Liver (tissue), 9 donors: ENCODE measurements around the gene CCR4. TPM values are rescaled to one million over a fixed set of nuclear protein-coding genes. Genes with fewer than 3 reads are reported as not detected.

Experiments used
- DNase-seq: peaks from one replicate; pipeline ENCODE4 v3.0.0-alpha.2; 2017; ENCODE audit warnings: low spot score
- H3K27ac ChIP-seq, 2 donors: one replicate each; pipeline ENCODE4 v1.7.0; 2013; ENCODE audit warnings: inconsistent platforms in 2 of 2, low read length in 2 of 2, control low read depth in 1 of 2, low read depth in 1 of 2, mild to moderate bottlenecking in 1 of 2
- H3K27me3 ChIP-seq, 4 donors: one replicate each; pipeline versions ENCODE4 v1.6.1 to v1.7.0; 2013; ENCODE audit warnings: low read length in 3 of 4, inconsistent platforms in 1 of 4, mild to moderate bottlenecking in 1 of 4, moderate library complexity in 1 of 4; ENCODE audit not compliant: control insufficient read depth in 4 of 4, insufficient read depth in 4 of 4
- H3K36me3 ChIP-seq, 4 donors: one replicate each; pipeline versions ENCODE4 v1.6.1 to v1.7.0; 2013; ENCODE audit warnings: low read length in 3 of 4, mild to moderate bottlenecking in 3 of 4, low read depth in 1 of 4, moderate library complexity in 1 of 4; ENCODE audit not compliant: control insufficient read depth in 4 of 4, insufficient read depth in 3 of 4
- H3K4me1 ChIP-seq, 4 donors: one replicate each; pipeline versions ENCODE4 v1.6.1 to v1.7.0; 2013; ENCODE audit warnings: low read length in 3 of 4, mild to moderate bottlenecking in 3 of 4, moderate library complexity in 1 of 4; ENCODE audit not compliant: control insufficient read depth in 4 of 4, insufficient read depth in 4 of 4
- H3K4me3 ChIP-seq, 3 donors: one replicate each; pipeline versions ENCODE4 v1.6.1 to v1.7.0; 2013; ENCODE audit warnings: low read length in 3 of 3, control low read depth in 1 of 3, low read depth in 1 of 3, mild to moderate bottlenecking in 1 of 3
- H3K9ac ChIP-seq, 2 donors: one replicate each; pipeline ENCODE4 v1.7.0; 2013; ENCODE audit warnings: low read length in 2 of 2, mild to moderate bottlenecking in 2 of 2, moderate library complexity in 2 of 2, control low read depth in 1 of 2, low read depth in 1 of 2
- H3K9me3 ChIP-seq, 4 donors: one replicate each; pipeline versions ENCODE4 v1.6.1 to v1.7.0; 2013; ENCODE audit warnings: low read length in 3 of 4; ENCODE audit not compliant: control insufficient read depth in 4 of 4
- ATF3 ChIP-seq: IDR thresholded peaks from 2 replicates; pipeline ENCODE4 v1.6.1; 2016; ENCODE audit warnings: antibody characterized with exemption
- EGR1 ChIP-seq, 2 donors: IDR thresholded peaks; 2 replicates each; pipeline ENCODE4 v1.6.1; 2016 to 2018; ENCODE audit warnings: antibody characterized with exemption in 2 of 2, low read depth in 2 of 2
- FOXA1 ChIP-seq: IDR thresholded peaks from 2 replicates; pipeline ENCODE4 v1.6.1; 2016; ENCODE audit warnings: antibody characterized with exemption
- FOXA2 ChIP-seq: IDR thresholded peaks from 2 replicates; pipeline ENCODE4 v1.6.1; 2016; ENCODE audit warnings: antibody characterized with exemption
- GABPA ChIP-seq, 2 donors: IDR thresholded peaks in 1 of 2; conservative IDR thresholded peaks in 1 of 2; 2 replicates each; pipeline ENCODE4 v1.6.1; 2016; ENCODE audit warnings: antibody characterized with exemption in 2 of 2, mild to moderate bottlenecking in 1 of 2, moderate library complexity in 1 of 2
- HNF4A ChIP-seq, 2 donors: conservative IDR thresholded peaks; 2 replicates each; pipeline ENCODE4 v1.6.1; 2016; ENCODE audit warnings: antibody characterized with exemption in 2 of 2, mild to moderate bottlenecking in 2 of 2
- HNF4G ChIP-seq: IDR thresholded peaks from 2 replicates; pipeline ENCODE4 v1.6.1; 2016; ENCODE audit warnings: antibody characterized with exemption
- JUND ChIP-seq, 2 donors: IDR thresholded peaks; 2 replicates each; pipeline ENCODE4 v1.6.1; 2016; ENCODE audit warnings: antibody characterized with exemption in 2 of 2
- MAX ChIP-seq: IDR thresholded peaks from 2 replicates; pipeline ENCODE4 v1.6.1; 2016; ENCODE audit warnings: antibody characterized with exemption
- NR2F2 ChIP-seq: IDR thresholded peaks from 2 replicates; pipeline ENCODE4 v1.6.1; 2016; ENCODE audit warnings: antibody characterized with exemption
- RAD21 ChIP-seq, 2 donors: IDR thresholded peaks; 2 replicates each; pipeline ENCODE4 v1.6.1; 2016; ENCODE audit warnings: antibody characterized with exemption in 2 of 2, mild to moderate bottlenecking in 2 of 2
- RXRA ChIP-seq, 2 donors: IDR thresholded peaks; 2 replicates each; pipeline ENCODE4 v1.6.1; 2017 to 2018; ENCODE audit warnings: antibody characterized with exemption in 2 of 2, mild to moderate bottlenecking in 1 of 2
- SP1 ChIP-seq: IDR thresholded peaks from 2 replicates; pipeline ENCODE4 v1.6.1; 2018; ENCODE audit warnings: antibody characterized with exemption, mild to moderate bottlenecking
- TAF1 ChIP-seq: conservative IDR thresholded peaks from 2 replicates; pipeline ENCODE4 v1.6.1; 2016; ENCODE audit warnings: antibody characterized with exemption, mild to moderate bottlenecking
- YY1 ChIP-seq: IDR thresholded peaks from 2 replicates; pipeline ENCODE4 v1.6.1; 2016; ENCODE audit warnings: antibody characterized with exemption, mild to moderate bottlenecking
- WGBS: extraction: QIAGEN DNeasy Blood & Tissue Kit; methylation state at CpG from one replicate; pipeline ENCODE4 v1.1.7; 2013; 5-methylcytosine and 5-hydroxymethylcytosine counted together
- polyA plus RNA-seq, 2 donors: library from polyadenylated mRNA; stranded (reverse) in 1 of 2; unstranded in 1 of 2; fragments of 200-250 nt in 1 of 2; fragments of >200 nt in 1 of 2; fragmentation: Nextera tagmentation in 1 of 2; extraction: Ambion mirVana in 1 of 2; gene quantifications; one replicate each; pipeline versions ENCODE4 v1.2.1 to v1.2.3, GENCODE V29; 2013 to 2015
- total RNA-seq, 2 donors: library from RNA; depleted of rRNA; stranded (reverse); fragments of >200 nt; gene quantifications; one replicate each; pipeline ENCODE4 v1.2.3, GENCODE V29; 2014
- TF ChIP-seq, protein P1 (sequence below): IDR thresholded peaks from 2 replicates; pipeline ENCODE4 v1.6.1; 2016; ENCODE audit warnings: antibody characterized with exemption
- TF ChIP-seq, protein P2 (sequence below): IDR thresholded peaks from 2 replicates; pipeline ENCODE4 v1.6.1; 2016; ENCODE audit warnings: antibody characterized with exemption, mild to moderate bottlenecking
- TF ChIP-seq, protein P3 (sequence below): fragments of 150-350 bp; IDR thresholded peaks from 2 replicates; pipeline ENCODE4 v1.5.1; 2017; ENCODE audit warnings: improper control_type of control experiment, low read depth, low read length; ENCODE audit not compliant: missing input control
- donor health status: healthy.
- donor health status: healthy.
- donor health status: healthy.
- donor health status: healthy.
- donor health status: healthy.

The CCR4 gene
- total and polyA plus RNA-seq, 4 donors = 0.07 to 1.0 (median 0.17) TPM

DNA sequence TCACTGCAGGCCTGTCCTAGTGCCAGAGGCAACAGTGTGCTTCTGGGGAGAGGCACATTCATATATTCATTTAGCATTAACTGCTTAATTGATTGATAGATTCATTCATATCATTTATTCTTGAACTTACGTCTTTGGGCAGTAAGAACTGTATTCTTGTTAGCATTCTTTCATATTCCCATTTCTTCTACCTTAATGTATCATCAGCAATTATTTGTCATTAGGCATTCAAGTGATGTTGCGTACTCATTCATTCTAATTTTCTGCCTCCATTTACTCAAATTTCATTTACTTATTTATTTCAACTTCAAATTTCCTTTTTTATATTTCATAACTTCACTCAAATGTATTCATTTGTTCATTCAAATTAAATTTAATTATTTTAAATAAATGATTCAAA lies 31.5 kb upstream of the CCR4 start (continued):
- TF ChIP-seq GABPA (IDR thresholded peaks at IDR 0.05 in 1 of 2, conservative IDR thresholded peaks at IDR 0.05 in 1 of 2) (no peak), MAX (no peak), FOXA2 (no peak), ATF3 (no peak), SP1 (no peak), NR2F2 (no peak)

DNA sequence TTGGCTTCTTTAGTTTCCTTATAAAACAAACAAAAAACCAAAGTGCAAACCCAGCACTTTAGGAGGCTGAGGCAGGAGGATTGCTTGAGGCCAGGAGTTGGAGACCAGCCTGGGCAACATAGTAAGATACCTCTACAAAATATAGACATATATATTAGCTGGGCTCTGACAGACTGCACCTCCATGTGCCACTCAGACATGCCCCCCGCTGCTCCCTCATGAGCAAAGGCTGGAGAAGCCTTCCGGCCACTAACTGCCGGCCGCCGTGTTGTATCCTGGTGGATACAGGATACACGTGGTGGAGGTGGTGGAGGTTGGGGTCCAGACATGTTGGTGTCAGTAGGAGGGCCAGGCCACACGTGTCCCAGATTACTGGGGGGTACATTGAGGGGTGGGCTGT lies 29.4 kb upstream of the CCR4 start:
- no peak for DNase-seq
- Histone ChIP-seq H3K27me3 (no peaks in the 10 kb centered on the region), H3K9ac (no peak overlapping the region), H3K9me3 (peaks cover 0 to 3% (median under 1%) of the 10 kb centered on the region in 4 donors), H3K27ac (no peak overlapping the region), H3K4me1 (no peaks in the 10 kb centered on the region), H3K36me3 (no peaks in the 10 kb centered on the region), H3K4me3 (no peak overlapping the region)
- TF ChIP-seq JUND (IDR thresholded peaks at IDR 0.05) (no peak), TAF1 (no peak), HNF4A (conservative IDR thresholded peaks at IDR 0.05) (no peak), GABPA (IDR thresholded peaks at IDR 0.05 in 1 of 2, conservative IDR thresholded peaks at IDR 0.05 in 1 of 2) (no peak), MAX (no peak), FOXA1 (no peak)
- TF ChIP-seq, protein P1, sequence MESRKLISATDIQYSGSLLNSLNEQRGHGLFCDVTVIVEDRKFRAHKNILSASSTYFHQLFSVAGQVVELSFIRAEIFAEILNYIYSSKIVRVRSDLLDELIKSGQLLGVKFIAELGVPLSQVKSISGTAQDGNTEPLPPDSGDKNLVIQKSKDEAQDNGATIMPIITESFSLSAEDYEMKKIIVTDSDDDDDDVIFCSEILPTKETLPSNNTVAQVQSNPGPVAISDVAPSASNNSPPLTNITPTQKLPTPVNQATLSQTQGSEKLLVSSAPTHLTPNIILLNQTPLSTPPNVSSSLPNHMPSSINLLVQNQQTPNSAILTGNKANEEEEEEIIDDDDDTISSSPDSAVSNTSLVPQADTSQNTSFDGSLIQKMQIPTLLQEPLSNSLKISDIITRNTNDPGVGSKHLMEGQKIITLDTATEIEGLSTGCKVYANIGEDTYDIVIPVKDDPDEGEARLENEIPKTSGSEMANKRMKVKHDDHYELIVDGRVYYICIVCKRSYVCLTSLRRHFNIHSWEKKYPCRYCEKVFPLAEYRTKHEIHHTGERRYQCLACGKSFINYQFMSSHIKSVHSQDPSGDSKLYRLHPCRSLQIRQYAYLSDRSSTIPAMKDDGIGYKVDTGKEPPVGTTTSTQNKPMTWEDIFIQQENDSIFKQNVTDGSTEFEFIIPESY = no peak
- TF ChIP-seq, protein P2, sequence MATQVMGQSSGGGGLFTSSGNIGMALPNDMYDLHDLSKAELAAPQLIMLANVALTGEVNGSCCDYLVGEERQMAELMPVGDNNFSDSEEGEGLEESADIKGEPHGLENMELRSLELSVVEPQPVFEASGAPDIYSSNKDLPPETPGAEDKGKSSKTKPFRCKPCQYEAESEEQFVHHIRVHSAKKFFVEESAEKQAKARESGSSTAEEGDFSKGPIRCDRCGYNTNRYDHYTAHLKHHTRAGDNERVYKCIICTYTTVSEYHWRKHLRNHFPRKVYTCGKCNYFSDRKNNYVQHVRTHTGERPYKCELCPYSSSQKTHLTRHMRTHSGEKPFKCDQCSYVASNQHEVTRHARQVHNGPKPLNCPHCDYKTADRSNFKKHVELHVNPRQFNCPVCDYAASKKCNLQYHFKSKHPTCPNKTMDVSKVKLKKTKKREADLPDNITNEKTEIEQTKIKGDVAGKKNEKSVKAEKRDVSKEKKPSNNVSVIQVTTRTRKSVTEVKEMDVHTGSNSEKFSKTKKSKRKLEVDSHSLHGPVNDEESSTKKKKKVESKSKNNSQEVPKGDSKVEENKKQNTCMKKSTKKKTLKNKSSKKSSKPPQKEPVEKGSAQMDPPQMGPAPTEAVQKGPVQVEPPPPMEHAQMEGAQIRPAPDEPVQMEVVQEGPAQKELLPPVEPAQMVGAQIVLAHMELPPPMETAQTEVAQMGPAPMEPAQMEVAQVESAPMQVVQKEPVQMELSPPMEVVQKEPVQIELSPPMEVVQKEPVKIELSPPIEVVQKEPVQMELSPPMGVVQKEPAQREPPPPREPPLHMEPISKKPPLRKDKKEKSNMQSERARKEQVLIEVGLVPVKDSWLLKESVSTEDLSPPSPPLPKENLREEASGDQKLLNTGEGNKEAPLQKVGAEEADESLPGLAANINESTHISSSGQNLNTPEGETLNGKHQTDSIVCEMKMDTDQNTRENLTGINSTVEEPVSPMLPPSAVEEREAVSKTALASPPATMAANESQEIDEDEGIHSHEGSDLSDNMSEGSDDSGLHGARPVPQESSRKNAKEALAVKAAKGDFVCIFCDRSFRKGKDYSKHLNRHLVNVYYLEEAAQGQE = no peak
- WGBS = 93% methylated on average over 7 of the region's 7 CpGs

GRCh38 chr3:32930161-32930560 lies 21.3 kb upstream of the CCR4 start:
- H3K4me1 ChIP-seq = no peaks in the 10 kb centered on the region
- no peaks in the 10 kb centered on the region for H3K9me3 ChIP-seq
- H3K36me3 ChIP-seq = no peaks in the 10 kb centered on the region
- H3K9ac ChIP-seq = no peak overlapping the region
- WGBS = 97% methylated on average over 3 of the region's 3 CpGs
- H3K4me3 ChIP-seq = no peak overlapping the region
- no peak for DNase-seq
- H3K27me3 ChIP-seq = no peaks in the 10 kb centered on the region
- no peak overlapping the region for H3K27ac ChIP-seq
- TF ChIP-seq RXRA (IDR thresholded peaks at IDR 0.05) (no peak), HNF4A (conservative IDR thresholded peaks at IDR 0.05) (no peak), ATF3 (no peak), EGR1 (IDR thresholded peaks at IDR 0.05; ENCODE audit: low read depth in 2 of 2) (no peak), SP1 (no peak), GABPA (IDR thresholded peaks at IDR 0.05 in 1 of 2, conservative IDR thresholded peaks at IDR 0.05 in 1 of 2) (no peak), TAF1 (no peak), YY1 (no peak), RAD21 (IDR thresholded peaks at IDR 0.05) (no peak), HNF4G (no peak)
- TF ChIP-seq, protein P1 = no peak
- TF ChIP-seq, protein P3, sequence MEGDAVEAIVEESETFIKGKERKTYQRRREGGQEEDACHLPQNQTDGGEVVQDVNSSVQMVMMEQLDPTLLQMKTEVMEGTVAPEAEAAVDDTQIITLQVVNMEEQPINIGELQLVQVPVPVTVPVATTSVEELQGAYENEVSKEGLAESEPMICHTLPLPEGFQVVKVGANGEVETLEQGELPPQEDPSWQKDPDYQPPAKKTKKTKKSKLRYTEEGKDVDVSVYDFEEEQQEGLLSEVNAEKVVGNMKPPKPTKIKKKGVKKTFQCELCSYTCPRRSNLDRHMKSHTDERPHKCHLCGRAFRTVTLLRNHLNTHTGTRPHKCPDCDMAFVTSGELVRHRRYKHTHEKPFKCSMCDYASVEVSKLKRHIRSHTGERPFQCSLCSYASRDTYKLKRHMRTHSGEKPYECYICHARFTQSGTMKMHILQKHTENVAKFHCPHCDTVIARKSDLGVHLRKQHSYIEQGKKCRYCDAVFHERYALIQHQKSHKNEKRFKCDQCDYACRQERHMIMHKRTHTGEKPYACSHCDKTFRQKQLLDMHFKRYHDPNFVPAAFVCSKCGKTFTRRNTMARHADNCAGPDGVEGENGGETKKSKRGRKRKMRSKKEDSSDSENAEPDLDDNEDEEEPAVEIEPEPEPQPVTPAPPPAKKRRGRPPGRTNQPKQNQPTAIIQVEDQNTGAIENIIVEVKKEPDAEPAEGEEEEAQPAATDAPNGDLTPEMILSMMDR = no peak
